Endothelial cell of coronary artery (primary cell): ENCODE measurements around the gene CAPNS2. TPM values are rescaled to one million over a fixed set of nuclear protein-coding genes. Genes with fewer than 3 reads are reported as not detected.

Experiments
- total RNA-seq: library from RNA; depleted of rRNA; stranded (reverse); fragments of >200 nt; gene quantifications from 2 replicates; pipeline ENCODE4 v1.2.3, GENCODE V29; 2014

The CAPNS2 gene
- total RNA-seq = 1.5 and 2.9 TPM in 2 replicates

DNA sequence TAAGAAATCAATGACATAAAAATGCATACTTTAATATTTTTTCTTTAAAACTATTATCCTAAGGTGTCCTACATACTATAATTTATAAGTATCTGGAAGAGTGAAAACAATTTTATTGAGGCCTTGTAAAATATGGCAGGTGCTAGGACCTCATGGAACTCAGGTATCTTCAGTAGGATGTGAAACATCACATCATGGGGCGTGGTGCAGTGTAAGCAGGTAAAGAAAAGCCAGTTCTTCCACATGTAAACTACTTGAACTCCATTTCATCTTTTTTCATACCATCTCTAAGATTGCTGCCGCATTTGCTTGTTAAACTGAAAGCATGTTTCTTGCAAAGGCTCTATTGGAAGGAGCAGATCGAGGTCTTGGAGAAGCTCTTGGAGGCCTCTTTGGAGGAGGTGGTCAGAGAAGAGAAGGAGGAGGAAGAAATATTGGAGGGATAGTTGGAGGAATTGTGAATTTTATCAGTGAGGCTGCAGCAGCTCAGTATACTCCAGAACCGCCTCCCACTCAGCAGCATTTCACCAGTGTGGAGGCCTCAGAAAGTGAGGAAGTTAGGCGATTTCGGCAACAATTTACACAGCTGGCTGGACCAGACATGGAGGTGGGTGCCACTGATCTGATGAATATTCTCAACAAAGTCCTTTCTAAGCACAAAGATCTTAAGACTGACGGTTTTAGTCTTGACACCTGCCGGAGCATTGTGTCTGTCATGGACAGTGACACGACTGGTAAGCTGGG is at the start of gene CAPNS2:
CAPNS2 (plus strand) TSS at position 253 of the 744 bp plus-strand sequence; CDS start at position 326, 73 bp downstream.

Other genes with a start within 250 kb of the CAPNS2 start
- not detected in 2 replicates for gene IRX6, start 242.5 kb upstream of the CAPNS2 start, total RNA-seq
- 256 and 290 TPM in 2 replicates for gene MMP2, start 87.5 kb upstream of the CAPNS2 start, total RNA-seq
- gene LPCAT2, start 57.6 kb upstream of the CAPNS2 start, total RNA-seq = 36.5 and 42.9 TPM in 2 replicates
- not detected in 2 replicates for gene SLC6A2, start 89.3 kb downstream of the CAPNS2 start, total RNA-seq